GM21619 (cell line): ENCODE data around the gene SELENOP.
"Not testable (repeated sequence)": the region's sequence is repeated elsewhere in the genome, so short reads cannot be mapped to it uniquely, and the experiment has no call there.

ENCODE experiments used
- ATAC-seq: cut with Tn5 transposase; IDR thresholded peaks from one replicate; pipeline ENCODE4 v1.9.1; 2021; ENCODE audit not compliant: unreplicated experiment

SELENOP gene

DNA sequence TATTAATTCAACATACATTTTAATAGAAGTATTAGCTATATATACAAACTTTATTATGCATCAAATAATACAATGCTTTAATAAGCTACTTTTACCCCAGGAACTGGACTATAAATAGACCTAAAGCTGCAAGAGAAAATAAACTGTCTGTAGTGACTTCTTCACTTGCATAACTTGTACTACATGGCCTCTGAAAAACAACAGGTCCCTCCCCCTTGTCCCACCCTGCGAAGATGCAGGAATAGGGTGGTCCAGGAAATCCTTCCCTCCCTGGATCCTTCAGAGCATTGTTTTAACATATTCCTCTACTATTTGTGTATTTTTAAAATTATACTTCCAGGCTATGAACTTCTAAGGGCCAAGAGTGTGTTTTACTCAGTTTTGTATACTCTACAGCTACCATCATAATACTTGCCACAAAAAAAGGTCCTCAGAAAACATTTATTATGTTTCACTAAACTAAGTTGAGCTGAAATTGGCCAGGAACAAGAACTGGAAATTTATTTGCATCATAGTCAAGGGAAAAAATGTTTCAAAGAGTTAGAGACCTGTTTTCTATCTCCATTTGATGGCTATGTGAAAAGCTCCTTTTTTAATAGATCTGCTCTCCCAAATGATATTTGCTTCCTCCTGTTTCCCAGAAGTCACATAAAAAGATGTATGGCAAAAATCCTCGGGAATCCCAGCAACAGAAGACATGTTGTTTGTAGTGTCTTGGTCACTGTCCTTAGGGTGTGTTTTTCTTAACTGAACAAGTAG lies 15.2 kb upstream of the SELENOP start:
- ATAC-seq = no peak

- ATAC-seq = no peak
Measured at GRCh38 chr5:42825422-42826148, 13.9 kb upstream of the SELENOP start.

DNA sequence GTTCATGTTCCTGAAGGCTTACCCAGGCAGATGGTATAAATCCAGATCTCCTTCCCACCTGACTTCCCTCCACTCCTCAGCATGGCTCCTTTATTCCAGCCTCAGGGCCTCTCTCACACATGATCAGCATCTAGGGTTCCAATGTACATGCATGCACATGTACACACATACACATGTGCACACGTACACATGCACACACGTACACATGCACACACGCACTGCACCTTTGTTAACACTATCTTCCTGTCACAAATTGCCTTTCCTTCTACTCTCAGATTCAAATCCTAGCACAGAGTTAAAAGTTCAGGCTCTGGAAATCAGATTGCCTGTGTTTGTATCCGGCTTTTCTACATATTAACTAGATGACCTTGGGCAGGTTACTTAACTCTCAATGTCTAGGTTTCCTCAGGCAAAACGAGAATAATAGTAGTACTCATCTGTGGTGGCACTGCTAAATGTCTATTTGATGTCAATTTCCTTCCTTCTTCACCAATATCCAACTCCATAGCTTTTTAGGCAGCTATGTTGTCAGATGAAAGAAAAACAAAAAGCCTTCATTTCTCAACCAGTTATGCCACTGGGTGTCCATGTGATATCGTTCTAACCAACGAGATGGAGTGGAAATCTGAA lies 12.8 kb upstream of the SELENOP start:
- ATAC-seq = no peak

- ATAC-seq = no peak
Measured at GRCh38 chr5:42822548-42822947, 10.9 kb upstream of the SELENOP start.

- ATAC-seq = no peak
Measured at GRCh38 chr5:42819745-42820144, 8.1 kb upstream of the SELENOP start.

DNA sequence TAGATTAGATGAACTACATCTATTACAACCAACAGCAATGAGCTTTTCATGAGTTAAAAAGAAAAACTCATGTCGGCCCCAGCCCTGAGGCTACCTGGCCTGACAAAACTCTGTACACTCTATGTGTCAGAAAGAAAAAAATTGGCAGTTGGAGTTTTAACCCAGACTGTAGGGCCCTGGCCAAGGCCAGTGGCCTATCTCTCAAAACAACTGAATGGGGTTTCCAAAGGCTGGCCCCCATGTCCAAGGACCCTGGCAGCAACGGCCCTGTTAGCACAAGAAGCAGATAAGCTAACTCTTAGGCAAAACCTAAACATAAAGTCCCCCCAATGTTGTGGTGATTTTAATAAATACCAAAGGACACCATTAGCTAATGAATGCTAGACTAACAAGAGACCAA lies 4.9 kb upstream of the SELENOP start:
- not testable (repeated sequence) for ATAC-seq

GRCh38 chr5:42813533-42813932 lies 1.8 kb upstream of the SELENOP start:
- ATAC-seq = no peak

- no peak for ATAC-seq
Measured at GRCh38 chr5:42812620-42813019, 928 bp upstream of the SELENOP start.

GRCh38 chr5:42810834-42811590 lies 680 bp downstream of the SELENOP start:
- ATAC-seq = no peak

DNA sequence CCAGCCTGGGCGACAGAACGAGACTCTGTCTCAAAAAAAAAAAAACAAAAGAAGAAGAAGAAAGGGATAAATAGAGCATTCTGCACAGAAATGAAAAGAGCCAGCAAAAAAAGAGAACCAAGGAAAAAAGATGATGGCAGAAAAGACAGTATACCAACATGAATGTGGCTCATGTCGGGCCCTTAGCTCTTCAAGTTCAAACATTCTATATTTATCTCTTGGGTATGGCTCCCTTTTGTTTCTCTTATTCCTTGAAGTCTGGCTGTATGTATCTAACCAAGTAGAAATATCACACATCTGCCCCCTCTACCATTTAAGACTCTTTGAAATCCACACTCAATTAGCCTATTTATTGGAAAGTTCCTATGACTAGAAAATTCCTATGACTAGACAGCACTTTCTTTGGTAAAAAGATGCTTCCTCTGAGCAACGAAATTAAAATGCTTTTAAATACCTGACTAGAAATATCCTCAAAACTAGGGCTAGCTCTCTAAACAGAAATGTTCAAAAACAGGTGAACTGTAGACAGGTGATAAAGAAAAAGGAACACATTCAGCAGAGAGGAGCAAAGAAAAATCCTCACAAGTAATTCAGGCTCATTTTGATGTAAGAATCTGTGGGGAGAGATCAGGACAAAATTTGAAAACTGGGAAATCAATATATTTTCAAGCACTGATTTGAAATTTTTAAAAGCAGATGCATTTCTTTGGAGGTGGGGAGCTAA lies 2.6 kb downstream of the SELENOP start:
- ATAC-seq = no peak

GRCh38 chr5:42807722-42808447 lies 3.8 kb downstream of the SELENOP start:
- ATAC-seq = no peak

GRCh38 chr5:42806701-42807262 lies 4.9 kb downstream of the SELENOP start:
- ATAC-seq = no peak

GRCh38 chr5:42806004-42806700 lies 5.5 kb downstream of the SELENOP start:
- no peak for ATAC-seq

GRCh38 chr5:42804717-42805339 lies 6.9 kb downstream of the SELENOP start:
- no peak for ATAC-seq

DNA sequence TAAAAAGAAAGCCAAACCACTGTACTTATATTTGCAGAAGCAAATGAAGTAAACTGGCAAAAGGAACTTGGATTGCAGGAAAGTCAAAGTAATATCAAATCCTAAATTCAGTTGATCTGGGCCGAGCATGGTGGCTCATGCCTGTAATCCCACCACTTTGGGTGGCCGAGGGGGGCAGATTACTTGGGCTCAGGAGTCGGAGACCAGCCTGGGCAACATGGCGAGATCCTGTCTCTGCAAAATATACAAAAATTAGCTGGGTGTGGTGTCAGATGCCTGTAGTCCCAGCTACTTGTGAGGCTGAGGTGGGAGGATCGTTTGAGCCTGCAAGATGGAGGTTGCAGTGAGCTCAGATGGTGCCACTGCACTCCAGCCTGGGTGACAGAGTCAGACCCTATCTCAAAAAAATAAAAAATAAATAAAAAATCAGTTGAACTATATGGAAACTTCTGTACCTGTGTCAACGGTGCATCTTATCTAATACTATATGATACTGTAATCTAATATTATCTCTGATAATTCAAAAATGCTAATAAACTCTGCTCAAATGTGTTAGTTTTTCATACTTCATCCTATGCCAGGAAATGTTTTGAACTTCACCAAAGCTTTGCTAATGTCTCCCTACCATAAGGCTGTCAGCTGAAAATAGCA lies 10.1 kb downstream of the SELENOP start:
- no peak for ATAC-seq

GRCh38 chr5:42800748-42801330 lies 10.9 kb downstream of the SELENOP start:
- ATAC-seq = no peak

DNA sequence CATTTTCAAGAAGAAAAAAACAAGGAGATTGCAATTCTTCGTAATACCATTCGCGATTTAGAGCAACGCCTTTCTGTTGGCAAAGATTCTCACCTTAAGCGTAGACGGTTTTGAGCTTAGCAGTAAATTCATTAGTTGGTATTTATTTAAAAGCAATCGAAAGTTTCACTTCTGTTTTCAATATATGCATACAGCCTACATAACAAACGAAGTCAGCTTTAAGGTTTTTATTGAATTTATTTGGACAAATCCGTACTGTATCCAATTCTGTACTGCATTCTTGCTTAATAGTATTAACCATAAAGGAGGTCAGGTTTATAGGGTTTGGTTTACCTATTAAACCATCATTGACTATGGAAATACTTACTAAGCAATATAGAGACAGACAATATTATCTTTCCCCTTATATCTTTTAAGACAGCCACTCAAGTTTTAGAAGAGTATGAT lies 12.0 kb downstream of the SELENOP start:
- no peak for ATAC-seq

GRCh38 chr5:42799241-42799608 lies 12.5 kb downstream of the SELENOP start:
- no peak for ATAC-seq
